HUES6 (cell line): ENCODE results near the gene S100A9.
"Not testable (repeated sequence)": the region's sequence is repeated elsewhere in the genome, so short reads cannot be mapped to it uniquely, and the experiment has no call there.

Source experiments
- H3K27ac ChIP-seq: 2 replicates; pipeline ENCODE4 v1.7.0; 2013; ENCODE audit warnings: low read depth, mild to moderate bottlenecking, low read length, inconsistent platforms
- H3K27me3 ChIP-seq: 2 replicates; pipeline ENCODE4 v1.6.1; 2013; ENCODE audit warnings: low read length; ENCODE audit not compliant: control insufficient read depth, insufficient read depth
- H3K36me3 ChIP-seq: 2 replicates; pipeline ENCODE4 v1.6.1; 2013; ENCODE audit warnings: low read length; ENCODE audit not compliant: control insufficient read depth, insufficient read depth
- H3K4me1 ChIP-seq: 2 replicates; pipeline ENCODE4 v1.6.1; 2013; ENCODE audit warnings: low read length; ENCODE audit not compliant: control insufficient read depth, insufficient read depth
- H3K4me3 ChIP-seq: 2 replicates; pipeline ENCODE4 v1.5.1; 2013; ENCODE audit warnings: low read depth, low read length
- H3K9ac ChIP-seq: one replicate; pipeline ENCODE4 v1.6.1; 2013; ENCODE audit warnings: mild to moderate bottlenecking, low read length
- H3K9me3 ChIP-seq: 2 replicates; pipeline ENCODE4 v1.6.1; 2013; ENCODE audit warnings: low read depth, low read length; ENCODE audit not compliant: control insufficient read depth, insufficient read depth

Gene S100A9

DNA sequence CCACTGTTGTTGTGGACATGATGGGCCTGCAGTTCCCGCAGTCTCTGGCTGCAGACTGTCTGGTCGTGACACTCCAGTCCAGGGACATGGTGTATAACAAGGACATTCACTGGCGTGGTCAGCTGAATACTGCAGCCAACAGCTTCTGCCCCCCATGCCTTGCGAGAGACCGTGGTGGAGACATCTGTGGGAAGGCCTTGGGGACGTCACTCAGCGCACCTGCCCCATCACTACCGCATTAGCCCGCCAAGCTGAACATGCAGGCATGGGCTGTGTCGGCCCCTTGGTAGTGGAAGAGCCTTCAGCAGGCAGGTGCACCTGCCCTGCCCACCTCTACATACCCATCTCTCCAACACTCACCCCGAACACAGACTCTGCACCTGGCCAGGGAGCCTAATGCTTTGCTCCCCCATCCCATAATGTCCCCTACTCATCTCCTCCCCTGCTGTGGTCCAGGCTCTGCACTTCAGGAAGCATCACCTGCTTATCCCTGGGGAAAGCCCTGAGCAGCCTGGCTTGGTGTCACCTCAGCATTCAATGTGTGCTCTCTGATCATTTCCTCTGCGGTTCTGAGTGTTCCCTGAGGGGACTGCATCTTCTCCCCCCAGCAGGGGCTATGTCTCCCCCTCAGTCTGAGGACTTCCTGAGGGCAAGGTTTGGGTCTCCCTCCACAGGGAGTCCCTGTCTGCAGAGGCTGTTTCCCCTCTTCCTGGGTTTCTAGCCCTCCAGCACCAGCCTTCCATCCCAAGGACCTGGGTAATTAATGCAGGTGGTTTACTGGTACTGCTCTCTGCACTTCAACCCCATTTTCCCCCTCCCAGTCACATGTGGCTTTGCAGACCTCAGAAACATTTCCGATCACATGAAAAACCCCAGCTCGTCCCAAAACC lies 12.2 kb upstream of the S100A9 start:
- H3K4me1 ChIP-seq = no peaks in the 10 kb centered on the region; the same call in 1 of the 2 replicates
- H3K27ac ChIP-seq = no peak overlapping the region
- no peaks in the 10 kb centered on the region for H3K36me3 ChIP-seq
- H3K9me3 ChIP-seq = no peaks in the 10 kb centered on the region
- peaks cover 23% of the 10 kb centered on the region; the same call in 1 of the 2 replicates for H3K27me3 ChIP-seq
- H3K9ac ChIP-seq = no peak overlapping the region
- no peak overlapping the region for H3K4me3 ChIP-seq

DNA sequence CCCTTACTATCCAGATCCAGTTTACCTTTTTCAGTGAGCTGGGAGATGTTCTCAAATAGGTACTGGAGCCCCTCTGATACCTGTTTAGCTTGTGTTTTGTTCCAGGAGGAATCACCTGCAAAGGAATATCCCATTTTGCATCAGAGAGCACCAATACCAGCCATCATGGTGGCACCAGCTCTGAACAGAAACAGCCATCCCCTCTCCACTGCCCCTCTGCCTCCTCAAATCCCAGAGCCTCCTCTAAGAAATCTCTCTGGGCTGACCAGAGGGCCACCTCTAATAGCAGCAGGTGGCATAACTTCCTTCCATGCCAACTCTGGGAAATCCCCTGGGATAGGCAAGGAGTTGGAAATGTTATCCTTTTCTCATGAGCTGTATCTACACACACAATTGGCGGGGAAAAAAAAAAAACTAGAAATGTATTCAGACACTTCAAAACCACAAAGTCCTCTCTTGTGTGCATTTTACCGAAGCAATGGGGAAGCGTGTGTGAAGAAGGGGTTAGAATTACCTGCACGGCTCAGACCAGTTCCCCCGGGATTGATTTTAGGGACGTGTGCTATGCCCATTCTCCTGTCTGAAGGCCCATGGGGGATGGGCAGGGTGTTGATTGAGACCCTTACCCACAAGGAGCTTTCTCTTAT lies 11.5 kb upstream of the S100A9 start:
- H3K36me3 ChIP-seq = no peaks in the 10 kb centered on the region
- H3K27me3 ChIP-seq = peaks cover 29% of the 10 kb centered on the region; the same call in 1 of the 2 replicates
- no peak overlapping the region for H3K4me3 ChIP-seq
- no peak overlapping the region for H3K27ac ChIP-seq
- no peaks in the 10 kb centered on the region for H3K9me3 ChIP-seq
- no peaks in the 10 kb centered on the region; the same call in 1 of the 2 replicates for H3K4me1 ChIP-seq
- H3K9ac ChIP-seq = no peak overlapping the region

DNA sequence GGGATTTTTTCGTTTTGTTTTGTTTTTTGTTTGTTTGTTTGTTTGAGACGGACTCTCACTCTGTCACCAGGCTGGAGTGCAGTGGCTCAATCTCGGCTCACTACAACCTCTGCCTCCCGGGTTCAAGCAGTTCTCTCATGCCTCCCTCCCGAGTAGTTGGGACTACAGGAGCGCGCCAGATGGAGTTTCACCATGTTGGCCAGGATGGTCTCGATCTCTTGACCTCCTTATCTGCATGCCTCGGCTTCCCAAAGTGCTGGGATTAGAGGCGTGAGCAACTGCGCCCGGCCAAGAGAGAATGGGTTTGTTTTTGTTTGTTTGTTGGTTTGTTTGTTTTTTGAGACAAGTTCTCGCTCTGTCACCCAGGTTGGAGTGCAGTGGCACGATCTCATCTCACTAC lies 10.6 kb upstream of the S100A9 start:
- not testable (repeated sequence) for H3K4me1 ChIP-seq

DNA sequence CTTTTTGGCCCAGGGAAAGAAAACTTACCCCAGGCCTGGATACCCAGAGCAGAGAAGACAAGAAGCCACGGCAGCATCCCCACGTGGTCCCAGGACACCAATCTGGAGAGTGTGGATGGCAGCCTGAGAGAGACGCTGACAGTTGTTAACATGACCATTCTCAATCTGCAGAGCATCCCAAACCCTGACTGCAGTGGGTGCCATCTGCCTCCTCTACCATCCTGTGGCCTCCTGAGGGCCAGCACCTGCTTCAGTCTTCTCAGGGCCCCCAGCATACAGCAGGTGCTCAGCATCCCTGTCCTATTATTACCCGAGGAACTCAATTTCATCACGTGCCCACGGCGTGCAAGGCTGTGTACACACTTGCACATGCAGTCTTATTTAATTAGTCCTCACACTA lies 9.8 kb upstream of the S100A9 start:
- Histone ChIP-seq H3K27me3 (peaks cover 29% of the 10 kb centered on the region; the same call in 1 of the 2 replicates), H3K4me1 (no peaks in the 10 kb centered on the region; the same call in 1 of the 2 replicates), H3K4me3 (no peak overlapping the region), H3K9ac (no peak overlapping the region), H3K27ac (no peak overlapping the region), H3K9me3 (no peaks in the 10 kb centered on the region), H3K36me3 (no peaks in the 10 kb centered on the region)

More for the DNA sequence above, 10.6 kb upstream of the S100A9 start:
- peaks cover 29% of the 10 kb centered on the region; the same call in 1 of the 2 replicates for H3K27me3 ChIP-seq
- not testable (repeated sequence) for H3K9ac ChIP-seq, H3K9me3 ChIP-seq, H3K36me3 ChIP-seq, H3K4me3 ChIP-seq, H3K27ac ChIP-seq

DNA sequence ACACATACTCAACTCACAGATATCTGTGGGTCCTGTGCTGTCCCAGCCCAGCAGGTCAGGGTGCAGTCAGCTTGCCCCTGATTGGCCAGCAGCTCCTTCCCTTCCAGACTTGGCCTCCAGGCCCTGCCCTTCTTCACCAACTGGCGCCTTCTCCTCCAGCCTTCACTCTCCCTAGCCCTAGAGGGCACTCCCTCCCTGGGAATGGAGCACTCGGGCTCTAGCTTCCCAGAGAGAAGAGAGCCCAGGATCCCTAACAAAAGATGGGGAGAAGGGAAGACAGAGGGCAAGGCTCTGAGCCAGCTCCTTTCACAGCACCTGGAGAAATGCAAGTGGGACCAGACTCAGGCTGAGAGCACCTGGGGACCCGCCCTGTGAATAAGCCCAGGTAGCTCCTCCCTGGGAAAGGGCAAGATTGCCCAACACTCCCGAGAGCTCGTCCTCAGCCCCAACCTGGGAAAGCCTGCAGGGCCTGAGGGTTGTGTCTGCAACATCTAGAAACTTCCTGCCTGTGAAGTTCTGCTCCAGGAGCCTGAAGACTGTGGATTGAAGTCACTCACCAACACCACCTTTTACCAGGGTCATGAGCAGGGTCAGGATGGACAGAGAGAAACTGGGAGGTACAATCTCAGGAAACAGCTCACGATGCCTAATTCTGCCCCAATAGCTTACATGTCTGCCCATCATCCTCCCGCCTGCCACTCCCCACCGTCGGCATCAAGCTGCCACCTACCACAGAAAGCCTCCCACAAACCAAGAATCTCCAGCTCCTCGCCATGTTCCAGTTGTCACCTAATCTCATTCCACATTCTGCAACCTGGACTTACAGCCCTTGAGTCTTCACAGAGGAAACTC lies 8.9 kb upstream of the S100A9 start, which contains the start of gene PGLYRP4:
PGLYRP4 (minus strand) TSS at position 331 of the 852 bp plus-strand sequence. CDS start 909 bp downstream, outside the sequence.
- H3K27ac ChIP-seq = no peak within 1 kb of the TSS
- no peaks in the 10 kb centered on the region for H3K36me3 ChIP-seq
- no peaks in the 10 kb centered on the region for H3K9me3 ChIP-seq
- no peak within 1 kb of the TSS for H3K4me3 ChIP-seq
- H3K27me3 ChIP-seq = peaks cover 29% of the 10 kb centered on the region; the same call in 1 of the 2 replicates
- H3K4me1 ChIP-seq = no peaks in the 10 kb centered on the region; the same call in 1 of the 2 replicates
- no peak within 1 kb of the TSS for H3K9ac ChIP-seq

DNA sequence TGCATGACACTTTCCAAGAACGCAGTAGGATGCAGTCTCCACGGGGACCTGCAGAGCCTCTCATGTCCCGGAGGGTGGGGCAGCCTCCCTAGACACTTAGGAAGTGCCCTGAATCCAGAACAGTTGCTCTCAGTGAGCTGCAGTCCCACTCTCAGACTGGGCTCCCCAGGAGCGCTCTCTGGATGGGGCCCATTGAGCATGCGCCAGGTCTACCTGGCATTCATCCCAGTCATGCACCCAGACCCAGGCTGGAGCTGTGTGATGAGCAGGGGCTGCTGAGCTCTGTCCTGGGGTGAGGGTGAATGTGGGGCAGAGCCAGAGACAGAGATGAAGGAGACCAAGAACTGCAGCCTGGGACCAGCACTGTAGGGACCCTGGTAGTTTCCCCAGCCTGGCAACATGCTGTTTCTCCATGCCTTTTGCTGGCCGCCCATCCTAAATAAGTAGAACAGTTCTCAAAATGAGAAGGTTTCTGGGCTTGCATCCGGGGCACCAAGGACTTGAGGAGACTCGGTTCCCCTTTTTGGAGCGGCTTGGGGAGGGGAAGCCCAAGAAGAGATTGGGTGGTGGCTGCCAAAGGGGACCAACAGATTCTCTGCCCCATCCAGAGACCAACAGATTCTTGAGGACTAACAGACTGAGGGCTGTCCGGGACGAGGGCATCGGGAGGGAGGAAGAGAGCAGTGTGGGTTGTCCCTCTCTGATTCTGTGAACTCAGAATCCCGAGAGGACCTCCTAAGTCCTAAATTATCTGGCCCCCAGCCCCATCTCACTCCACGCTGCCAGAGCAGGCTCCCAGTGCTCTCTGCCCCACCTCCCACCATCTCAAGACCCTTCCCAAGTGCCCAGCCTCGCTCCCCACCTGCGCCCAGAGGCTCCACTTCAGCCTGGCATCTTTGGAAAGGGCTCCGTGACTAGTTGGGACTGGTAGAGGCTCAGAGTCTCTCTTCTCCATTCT lies 8.0 kb upstream of the S100A9 start:
- H3K27me3 ChIP-seq = peaks cover 29% of the 10 kb centered on the region; the same call in 1 of the 2 replicates
- H3K27ac ChIP-seq = no peak overlapping the region
- no peaks in the 10 kb centered on the region for H3K36me3 ChIP-seq
- H3K9me3 ChIP-seq = no peaks in the 10 kb centered on the region
- H3K4me1 ChIP-seq = no peaks in the 10 kb centered on the region
- H3K9ac ChIP-seq = no peak overlapping the region
- no peak overlapping the region for H3K4me3 ChIP-seq

DNA sequence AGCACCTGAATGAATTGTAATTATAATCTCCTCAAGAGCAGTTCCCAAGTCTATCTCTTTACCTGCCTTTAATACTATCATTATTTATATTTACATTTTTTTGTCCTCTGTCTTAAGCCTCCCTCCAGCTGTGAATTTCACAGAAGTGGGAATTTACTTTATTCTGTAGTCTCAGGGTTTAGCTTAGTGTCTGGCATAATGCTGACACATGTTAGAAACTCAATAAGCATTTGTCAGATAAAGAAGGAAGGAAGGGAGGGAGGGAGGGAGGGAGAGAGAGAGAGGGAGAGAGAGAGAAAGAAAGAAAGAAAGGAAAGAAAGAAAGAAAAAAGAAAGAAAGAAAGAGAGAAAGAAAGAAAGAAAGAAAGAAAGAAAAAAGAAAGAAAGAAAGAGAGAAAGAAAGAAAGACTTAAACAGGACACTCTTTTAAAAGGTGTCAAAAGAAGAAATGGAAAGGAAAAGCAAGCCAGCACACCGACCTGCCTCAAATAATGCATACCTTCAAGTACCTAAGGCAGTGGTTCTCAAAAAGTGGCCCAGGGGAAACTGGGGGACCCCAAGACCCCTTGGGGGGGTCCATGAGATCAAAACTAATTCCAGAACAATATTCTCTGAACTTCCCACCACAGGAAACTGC lies 7.2 kb upstream of the S100A9 start:
- Histone ChIP-seq H3K4me3 (no peak overlapping the region), H3K27ac (no peak overlapping the region), H3K9ac (no peak overlapping the region), H3K27me3 (peaks cover 24% of the 10 kb centered on the region; the same call in 1 of the 2 replicates), H3K9me3 (no peaks in the 10 kb centered on the region), H3K4me1 (no peaks in the 10 kb centered on the region), H3K36me3 (no peaks in the 10 kb centered on the region)

DNA sequence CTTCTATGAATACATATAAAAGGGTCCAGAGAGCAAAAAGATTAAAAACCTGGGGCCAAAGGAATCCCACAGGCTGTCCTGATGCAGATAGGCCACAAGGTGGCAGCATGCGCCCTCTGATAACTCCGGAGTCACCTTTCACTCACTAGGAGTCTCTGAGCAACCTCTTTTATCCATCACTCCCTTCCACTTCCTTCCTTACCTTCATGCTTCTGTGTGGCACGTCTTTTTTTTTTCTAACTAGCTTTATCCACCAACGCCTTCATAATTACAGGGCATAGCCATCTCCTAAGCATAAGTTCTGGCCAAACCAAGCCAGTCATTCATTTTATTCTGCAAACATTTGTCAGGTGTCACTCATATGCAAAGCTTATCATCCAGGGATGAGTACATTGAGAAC lies 5.1 kb upstream of the S100A9 start:
- H3K9ac ChIP-seq = no peak overlapping the region
- no peaks in the 10 kb centered on the region for H3K4me1 ChIP-seq
- no peaks in the 10 kb centered on the region for H3K36me3 ChIP-seq
- no peak overlapping the region for H3K4me3 ChIP-seq
- no peak overlapping the region for H3K27ac ChIP-seq
- H3K9me3 ChIP-seq = no peaks in the 10 kb centered on the region
- peaks cover 19% of the 10 kb centered on the region; the same call in 1 of the 2 replicates for H3K27me3 ChIP-seq

DNA sequence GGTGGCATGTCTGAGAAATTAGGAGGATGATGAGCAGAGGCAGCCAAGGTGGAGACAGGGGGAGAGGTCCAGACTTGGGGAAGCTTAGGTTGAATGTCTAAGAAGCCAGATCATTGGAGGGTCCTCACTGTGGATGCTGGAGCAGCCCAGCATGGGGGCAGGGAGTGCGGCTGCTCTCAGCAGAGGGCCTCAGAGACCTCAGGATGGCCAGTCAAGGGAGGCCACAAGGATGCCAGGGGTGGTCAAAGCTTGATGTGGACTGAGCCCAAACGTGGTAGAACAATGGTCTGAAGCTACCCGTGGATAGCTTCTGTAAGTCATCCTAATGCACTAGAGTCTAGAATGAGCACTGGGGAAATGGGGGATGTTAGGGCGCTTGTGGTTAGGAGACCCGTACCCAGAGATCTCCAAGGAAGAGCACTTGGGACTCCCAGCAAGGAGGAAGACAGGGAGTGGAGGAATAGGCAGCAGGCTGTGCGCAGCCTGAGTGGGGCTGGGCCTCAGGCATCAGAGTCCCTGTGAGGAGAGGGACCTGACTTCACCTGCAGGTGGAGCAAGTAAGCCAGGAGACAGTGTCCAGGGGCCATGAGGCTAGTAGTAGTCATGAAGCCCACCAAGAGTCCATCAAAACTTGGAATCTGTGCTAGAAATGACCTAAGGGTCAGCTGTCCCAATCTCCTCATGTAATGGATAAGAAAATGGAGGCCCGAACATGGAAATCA lies 4.3 kb upstream of the S100A9 start:
- H3K27me3 ChIP-seq = peaks cover 19% of the 10 kb centered on the region; the same call in 1 of the 2 replicates
- H3K4me1 ChIP-seq = no peaks in the 10 kb centered on the region
- no peak overlapping the region for H3K27ac ChIP-seq
- H3K9ac ChIP-seq = no peak overlapping the region
- no peaks in the 10 kb centered on the region for H3K36me3 ChIP-seq
- H3K4me3 ChIP-seq = no peak overlapping the region
- H3K9me3 ChIP-seq = no peaks in the 10 kb centered on the region
